ENCODE measurements around the gene SLC48A1. TPM values are rescaled to one million over a fixed set of nuclear protein-coding genes. Genes with fewer than 3 reads are reported as not detected.
"Not testable (repeated sequence)": the region's sequence is repeated elsewhere in the genome, so short reads cannot be mapped to it uniquely, and the experiment has no call there.

Gene SLC48A1
- total RNA-seq, 1 donor from 2014 or later = 10.1 TPM

DNA sequence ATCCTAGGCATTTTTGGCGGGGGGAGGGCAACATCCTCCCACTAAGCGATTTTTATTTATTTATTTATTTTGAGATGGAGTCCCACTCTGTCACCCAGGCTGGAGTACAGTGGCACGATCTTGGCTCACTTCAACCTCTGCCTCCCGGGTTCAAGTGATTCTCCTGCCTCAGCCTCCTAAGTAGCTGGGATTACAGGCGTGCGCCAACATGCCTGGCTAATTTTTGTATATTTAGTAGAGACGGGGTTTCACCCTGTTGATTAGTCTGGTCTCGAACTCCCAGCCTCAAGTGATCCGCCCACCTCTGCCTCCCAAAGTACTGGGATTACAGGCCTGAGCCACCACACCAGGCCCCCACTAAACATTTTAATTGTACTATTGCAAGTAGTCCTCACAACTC, 36.5 kb downstream of the SLC48A1 start:
- DNase-seq (ENCODE audit: low read depth in 2 of 2) = not testable (repeated sequence)

DNA sequence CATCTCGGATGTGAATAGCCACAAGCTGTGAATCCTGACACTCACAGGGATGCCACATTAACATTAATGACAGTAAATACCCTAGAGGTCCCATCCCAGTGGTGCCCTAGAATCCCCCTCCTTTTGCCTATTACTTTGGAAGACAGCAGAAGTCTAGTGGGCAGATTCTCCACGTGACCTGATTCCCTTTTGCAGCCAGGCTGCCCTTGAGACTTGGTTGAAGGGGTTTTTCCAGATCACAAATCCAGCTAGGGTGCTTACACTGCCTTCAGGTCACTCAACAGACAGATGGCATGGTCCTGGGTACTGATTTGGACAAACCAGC, 38.0 kb downstream of the SLC48A1 start:
- no peak for DNase-seq (ENCODE audit: low read depth in 2 of 2)

DNA sequence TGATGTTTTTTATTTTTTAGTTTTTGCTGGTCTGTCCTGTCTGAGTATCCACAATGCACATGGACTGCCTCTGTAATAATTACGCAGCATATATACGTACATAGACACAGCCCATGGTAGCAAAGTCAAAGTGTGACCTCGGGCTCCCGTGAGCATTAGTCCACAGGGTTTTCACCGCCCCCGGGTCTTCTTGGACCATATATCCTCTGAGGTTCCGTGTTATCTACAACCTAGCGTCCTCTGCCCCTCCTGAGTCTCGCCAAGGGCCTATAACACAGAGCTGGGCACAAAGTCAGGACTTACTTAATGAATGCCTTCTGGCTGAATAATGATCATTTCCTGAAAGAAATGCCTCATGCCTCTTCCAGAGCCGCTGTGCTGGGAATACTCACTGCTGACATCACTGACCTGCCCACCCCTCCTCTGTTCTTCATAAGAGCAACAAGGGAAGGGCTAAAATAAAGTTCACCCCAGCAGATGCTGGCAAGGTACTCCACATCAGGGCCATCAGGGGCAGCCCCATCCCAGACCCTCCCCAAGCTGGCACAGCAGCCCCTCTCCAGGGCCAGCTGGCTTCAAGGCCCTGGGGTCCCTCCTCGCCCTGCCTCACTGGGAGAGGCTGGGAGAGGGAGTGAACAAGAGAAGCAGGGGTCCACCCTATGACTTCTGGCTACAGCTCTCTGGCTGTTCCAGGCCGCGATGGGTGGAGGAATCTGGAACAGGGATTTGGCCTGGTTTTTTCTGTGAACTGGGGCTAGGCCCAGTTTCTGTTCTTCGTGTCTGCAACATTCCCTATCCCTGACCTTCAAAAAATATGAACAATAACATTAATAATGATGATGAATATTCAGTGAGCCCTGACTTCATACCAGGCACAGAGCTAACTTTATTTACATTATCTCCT, 38.8 kb downstream of the SLC48A1 start:
- DNase-seq (ENCODE audit: low read depth in 2 of 2) = peak in 1 of 2 donors; percentile 93

GRCh38 chr12:47812797-47813510, 39.9 kb downstream of the SLC48A1 start:
- DNase-seq (ENCODE audit: low read depth in 2 of 2) = peak; percentile 58 to 88

DNA sequence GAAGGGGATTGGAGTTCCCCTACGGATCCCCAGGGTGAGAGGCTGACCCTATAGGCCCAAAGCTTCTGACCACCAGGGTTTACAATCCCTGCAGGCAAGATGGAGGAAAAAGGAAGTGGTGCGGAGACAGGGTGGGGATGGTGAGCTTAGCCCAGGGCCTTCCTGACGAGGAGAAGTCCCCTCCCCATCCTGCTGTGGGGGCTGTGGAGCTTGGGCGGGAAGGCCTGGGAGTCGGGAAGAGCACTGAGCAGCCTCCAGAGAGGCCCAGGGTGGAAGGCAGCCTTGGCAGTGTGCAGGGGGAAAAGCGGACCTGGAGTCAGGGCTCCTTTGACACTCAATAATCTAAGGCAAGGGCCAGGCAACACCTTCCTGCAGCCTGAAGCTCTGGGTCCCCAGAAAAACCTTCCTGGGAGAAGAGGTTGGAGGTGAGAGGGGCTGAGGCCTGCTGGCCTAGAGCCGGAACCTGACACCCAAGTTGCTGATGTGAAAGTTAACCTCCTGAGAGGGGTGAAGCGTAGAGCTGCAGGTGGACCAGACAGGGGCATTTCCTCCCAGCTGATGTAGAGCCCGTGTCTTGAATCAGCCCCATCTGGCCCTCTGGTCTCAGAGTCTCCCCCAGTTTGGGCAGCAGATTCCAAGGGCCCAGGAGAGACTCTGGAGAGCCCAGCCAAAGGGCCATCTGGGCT, 40.6 kb downstream of the SLC48A1 start:
- DNase-seq (ENCODE audit: low read depth in 2 of 2) = peak in 1 of 2 donors; percentile 44

- DNase-seq (ENCODE audit: low read depth in 2 of 2) = no peak
Observed at GRCh38 chr12:47814539-47815170, 41.6 kb downstream of the SLC48A1 start.

DNA sequence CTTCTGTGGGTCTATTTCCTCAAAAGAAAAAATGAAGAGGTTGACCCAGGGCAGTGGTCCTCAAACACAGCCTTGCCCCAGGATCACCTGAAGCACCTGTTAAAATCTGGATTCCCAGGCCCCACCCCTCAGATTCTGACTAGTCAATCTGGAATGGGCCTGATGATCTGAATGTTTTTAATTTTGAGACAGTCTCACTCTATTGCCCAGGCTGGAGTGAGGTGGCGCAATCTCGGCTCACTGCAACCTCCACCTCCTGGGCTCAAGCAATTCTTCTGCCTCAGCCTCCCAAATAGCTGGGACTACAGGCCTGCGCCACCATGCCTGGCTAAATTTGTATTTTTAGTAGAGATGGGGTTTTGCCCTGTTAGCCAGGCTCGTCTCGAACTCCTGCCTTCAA, 42.4 kb downstream of the SLC48A1 start:
- not testable (repeated sequence) for DNase-seq (ENCODE audit: low read depth in 2 of 2)

DNA sequence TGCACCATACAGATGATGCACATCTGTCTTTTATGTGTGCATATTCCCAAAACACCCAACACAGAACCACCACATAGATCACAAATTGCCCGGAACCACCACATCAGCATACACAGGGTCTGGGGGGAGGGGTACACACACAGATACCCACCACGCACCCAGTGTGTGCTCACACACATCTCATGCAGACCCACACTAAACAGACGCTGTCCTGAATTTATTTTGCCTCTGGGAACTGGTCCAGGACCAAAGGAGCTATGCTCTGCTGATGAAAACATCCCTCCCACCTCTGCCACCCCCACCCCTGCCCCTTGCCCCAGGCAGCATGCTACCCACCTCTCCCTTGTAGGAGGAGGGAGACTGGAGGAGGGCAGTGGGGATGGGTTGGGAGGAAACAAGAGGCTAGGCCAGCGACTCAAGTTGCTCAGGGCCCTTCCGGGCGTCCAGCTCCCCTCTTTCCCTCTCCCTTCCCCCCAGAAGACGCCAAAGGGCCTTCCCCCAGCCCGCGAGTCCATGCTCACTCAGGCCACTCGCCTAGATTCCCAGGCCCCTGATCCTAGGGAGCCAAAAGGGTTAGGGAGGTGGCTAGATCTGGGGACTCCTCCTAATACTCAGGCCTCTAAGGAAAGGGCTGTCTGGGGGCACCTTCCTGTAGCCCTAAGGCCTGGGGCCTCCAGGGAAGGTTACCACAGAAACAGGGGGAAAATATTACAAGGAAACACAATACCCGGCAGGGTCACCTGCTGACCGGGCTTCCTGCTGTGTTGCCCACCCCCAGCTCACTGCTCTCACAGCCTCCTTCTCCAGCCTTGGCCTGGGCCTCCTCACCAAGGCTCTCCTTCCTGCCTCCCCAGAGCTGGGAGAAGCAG, 43.6 kb downstream of the SLC48A1 start:
- peak; percentile 81 to 87 for DNase-seq (ENCODE audit: low read depth in 2 of 2)

DNA sequence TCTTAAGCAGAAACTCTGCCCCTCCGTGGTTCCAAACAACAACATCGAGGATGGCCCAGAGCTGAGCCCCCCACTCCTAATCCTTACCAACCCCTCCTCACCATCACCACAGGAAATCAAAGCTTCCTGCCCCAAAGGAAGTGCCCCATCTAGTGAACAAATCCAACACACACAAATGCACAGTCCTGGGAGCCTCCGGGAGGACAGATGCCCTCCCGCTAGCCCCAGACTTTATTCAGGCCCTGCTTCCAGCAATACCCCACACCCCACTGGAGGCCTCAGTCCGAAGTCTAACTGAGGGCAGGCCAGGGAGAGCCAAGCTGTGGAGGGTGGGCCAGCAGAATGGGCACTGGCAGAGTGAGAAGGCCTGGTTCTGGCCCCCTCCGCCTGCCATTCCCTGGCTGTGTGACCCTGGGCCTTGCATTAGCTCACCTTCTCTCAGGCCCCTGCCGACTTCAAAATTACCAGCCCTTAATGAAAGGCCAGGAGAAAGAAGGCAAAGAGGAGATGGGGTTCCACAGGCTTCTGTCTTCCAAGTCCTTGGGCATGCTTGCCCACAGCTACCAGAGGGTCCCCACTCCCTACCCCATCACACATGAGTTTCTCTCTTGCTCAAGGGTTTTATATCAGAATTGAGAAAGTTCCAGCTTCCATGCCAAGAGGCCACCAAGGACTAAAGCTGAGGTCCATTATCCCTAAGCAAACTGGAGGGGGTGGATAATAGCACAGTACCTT, 44.4 kb downstream of the SLC48A1 start:
- peak in 1 of 2 donors; percentile 79 for DNase-seq (ENCODE audit: low read depth in 2 of 2)

DNA sequence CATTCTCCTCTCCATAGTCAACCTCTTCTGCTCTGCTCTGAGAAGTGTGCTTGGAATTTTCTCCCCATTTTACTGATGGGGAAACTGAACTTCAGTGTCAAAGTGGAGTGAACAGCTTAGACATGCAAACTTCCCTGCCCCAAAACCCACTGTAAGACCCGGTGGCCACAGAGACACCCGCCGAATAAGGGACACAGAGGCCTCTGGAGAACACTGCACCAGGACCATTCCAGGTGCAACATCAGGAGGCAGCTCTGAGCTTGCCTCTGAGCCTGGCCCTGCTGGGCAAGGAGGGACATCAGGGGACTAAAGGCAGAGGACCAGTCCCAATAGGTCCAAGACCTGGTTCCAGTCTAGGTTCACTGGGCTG, 45.0 kb downstream of the SLC48A1 start:
- DNase-seq (ENCODE audit: low read depth in 2 of 2) = peak in 1 of 2 donors; percentile 30

DNA sequence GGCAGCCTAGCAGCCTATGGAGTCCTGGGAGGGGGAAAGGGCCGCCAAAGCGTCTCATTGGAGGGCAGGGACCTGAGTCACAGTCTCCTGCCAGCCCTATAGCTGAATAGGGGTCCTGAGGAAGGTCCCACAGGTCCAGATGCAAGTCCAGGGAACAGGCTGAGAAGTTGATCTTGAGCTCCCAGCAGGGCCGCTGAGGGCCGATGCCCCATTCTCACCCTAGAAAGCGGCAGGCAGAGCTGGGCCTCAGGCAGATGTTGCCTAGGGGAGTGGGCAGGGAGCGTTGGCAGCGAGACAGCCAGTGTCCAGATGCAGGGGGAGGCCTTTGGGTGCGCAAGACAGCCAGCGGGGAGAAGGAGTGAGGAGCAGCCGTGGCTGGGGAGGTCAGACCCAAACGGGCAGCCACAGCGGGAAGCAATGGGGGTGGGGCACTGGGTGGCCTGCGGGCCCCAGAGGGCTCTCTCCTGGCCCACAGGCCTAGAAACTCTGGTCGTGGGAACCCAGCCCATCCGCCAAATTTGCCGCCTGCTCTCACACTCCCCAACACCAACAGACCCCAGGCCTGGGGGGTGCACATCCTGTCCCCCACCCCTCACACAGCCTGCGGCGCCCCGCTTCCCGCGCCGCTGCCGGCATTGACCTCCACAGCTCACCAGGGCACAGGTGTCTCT, 45.6 kb downstream of the SLC48A1 start:
- peak; percentile 52 to 70 for DNase-seq (ENCODE audit: low read depth in 2 of 2)

GRCh38 chr12:47819138-47819895, 46.3 kb downstream of the SLC48A1 start:
- DNase-seq (ENCODE audit: low read depth in 2 of 2) = peak; percentile 35 to 41

GRCh38 chr12:47819896-47820630, 47.0 kb downstream of the SLC48A1 start, which contains the start of gene HDAC7:
HDAC7 (minus strand) TSS chr12:47819903; CDS start chr12:47819785, 118 bp downstream.
- peak; percentile 92 for DNase-seq (ENCODE audit: low read depth in 2 of 2)

- peak; percentile 93 for DNase-seq (ENCODE audit: low read depth in 2 of 2)
Observed at GRCh38 chr12:47820631-47821345, 47.8 kb downstream of the SLC48A1 start.

- DNase-seq (ENCODE audit: low read depth in 2 of 2) = peak in 1 of 2 donors; percentile 48
Observed at GRCh38 chr12:47821346-47821706, 48.3 kb downstream of the SLC48A1 start.

GRCh38 chr12:47822401-47822800, 49.4 kb downstream of the SLC48A1 start:
- no peak for DNase-seq (ENCODE audit: low read depth in 2 of 2)

GRCh38 chr12:47822863-47823262, 49.8 kb downstream of the SLC48A1 start:
- DNase-seq (ENCODE audit: low read depth in 2 of 2) = no peak
